ENCODE data around the gene MMP14.

DNA sequence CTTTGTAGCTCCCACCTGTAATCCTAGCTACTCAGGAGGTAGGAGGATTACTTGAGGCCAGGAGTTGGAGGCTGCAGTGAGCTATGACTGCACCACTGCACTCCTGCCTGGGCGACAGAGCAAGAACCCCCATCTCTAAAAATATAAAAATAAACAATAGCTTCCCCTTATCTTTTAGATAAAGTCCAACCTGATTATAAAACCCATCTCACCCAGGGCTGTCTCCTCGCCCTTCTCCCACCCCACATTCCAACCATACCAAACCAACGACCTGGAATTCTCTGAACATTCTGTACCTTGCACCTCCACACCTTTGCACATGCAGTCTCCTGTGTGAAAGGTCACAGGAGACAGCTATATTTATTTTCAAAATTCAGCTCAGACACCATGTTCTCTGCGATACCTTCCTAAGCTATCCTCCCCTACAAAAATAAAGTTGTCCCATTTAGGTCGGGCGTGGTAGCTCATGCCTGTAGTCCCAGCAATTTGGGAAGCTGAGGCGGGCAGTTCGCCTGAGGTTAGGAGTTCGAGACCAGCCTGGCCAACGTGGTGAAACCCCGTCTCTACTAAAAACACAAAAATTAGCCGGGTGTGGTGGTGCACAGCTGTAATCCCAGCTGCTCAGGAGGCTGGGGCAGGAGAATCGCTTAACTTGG lies 28.8 kb upstream of the MMP14 start:
- TF ChIP-seq NFIB (CRISPR knock-in tag; IDR thresholded peaks at IDR 0.05; ENCODE audit: borderline replicate concordance), result no peak
- TF ChIP-seq JUN (CRISPR knock-in tag; IDR thresholded peaks at IDR 0.05), result no peak
- TF ChIP-seq, protein P1, sequence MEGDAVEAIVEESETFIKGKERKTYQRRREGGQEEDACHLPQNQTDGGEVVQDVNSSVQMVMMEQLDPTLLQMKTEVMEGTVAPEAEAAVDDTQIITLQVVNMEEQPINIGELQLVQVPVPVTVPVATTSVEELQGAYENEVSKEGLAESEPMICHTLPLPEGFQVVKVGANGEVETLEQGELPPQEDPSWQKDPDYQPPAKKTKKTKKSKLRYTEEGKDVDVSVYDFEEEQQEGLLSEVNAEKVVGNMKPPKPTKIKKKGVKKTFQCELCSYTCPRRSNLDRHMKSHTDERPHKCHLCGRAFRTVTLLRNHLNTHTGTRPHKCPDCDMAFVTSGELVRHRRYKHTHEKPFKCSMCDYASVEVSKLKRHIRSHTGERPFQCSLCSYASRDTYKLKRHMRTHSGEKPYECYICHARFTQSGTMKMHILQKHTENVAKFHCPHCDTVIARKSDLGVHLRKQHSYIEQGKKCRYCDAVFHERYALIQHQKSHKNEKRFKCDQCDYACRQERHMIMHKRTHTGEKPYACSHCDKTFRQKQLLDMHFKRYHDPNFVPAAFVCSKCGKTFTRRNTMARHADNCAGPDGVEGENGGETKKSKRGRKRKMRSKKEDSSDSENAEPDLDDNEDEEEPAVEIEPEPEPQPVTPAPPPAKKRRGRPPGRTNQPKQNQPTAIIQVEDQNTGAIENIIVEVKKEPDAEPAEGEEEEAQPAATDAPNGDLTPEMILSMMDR (CRISPR knock-in tag; IDR thresholded peaks at IDR 0.05), result no peak
- no peak for TF ChIP-seq EZH2 (conservative IDR thresholded peaks at IDR 0.05; ENCODE audit: low read depth, low read length)
- no peak for TF ChIP-seq USF2 (IDR thresholded peaks at IDR 0.05; ENCODE audit: low read depth, low read length)
- no peak for TF ChIP-seq USF2 (CRISPR knock-in tag; IDR thresholded peaks at IDR 0.05; ENCODE audit: borderline replicate concordance)
- TF ChIP-seq, protein P2, sequence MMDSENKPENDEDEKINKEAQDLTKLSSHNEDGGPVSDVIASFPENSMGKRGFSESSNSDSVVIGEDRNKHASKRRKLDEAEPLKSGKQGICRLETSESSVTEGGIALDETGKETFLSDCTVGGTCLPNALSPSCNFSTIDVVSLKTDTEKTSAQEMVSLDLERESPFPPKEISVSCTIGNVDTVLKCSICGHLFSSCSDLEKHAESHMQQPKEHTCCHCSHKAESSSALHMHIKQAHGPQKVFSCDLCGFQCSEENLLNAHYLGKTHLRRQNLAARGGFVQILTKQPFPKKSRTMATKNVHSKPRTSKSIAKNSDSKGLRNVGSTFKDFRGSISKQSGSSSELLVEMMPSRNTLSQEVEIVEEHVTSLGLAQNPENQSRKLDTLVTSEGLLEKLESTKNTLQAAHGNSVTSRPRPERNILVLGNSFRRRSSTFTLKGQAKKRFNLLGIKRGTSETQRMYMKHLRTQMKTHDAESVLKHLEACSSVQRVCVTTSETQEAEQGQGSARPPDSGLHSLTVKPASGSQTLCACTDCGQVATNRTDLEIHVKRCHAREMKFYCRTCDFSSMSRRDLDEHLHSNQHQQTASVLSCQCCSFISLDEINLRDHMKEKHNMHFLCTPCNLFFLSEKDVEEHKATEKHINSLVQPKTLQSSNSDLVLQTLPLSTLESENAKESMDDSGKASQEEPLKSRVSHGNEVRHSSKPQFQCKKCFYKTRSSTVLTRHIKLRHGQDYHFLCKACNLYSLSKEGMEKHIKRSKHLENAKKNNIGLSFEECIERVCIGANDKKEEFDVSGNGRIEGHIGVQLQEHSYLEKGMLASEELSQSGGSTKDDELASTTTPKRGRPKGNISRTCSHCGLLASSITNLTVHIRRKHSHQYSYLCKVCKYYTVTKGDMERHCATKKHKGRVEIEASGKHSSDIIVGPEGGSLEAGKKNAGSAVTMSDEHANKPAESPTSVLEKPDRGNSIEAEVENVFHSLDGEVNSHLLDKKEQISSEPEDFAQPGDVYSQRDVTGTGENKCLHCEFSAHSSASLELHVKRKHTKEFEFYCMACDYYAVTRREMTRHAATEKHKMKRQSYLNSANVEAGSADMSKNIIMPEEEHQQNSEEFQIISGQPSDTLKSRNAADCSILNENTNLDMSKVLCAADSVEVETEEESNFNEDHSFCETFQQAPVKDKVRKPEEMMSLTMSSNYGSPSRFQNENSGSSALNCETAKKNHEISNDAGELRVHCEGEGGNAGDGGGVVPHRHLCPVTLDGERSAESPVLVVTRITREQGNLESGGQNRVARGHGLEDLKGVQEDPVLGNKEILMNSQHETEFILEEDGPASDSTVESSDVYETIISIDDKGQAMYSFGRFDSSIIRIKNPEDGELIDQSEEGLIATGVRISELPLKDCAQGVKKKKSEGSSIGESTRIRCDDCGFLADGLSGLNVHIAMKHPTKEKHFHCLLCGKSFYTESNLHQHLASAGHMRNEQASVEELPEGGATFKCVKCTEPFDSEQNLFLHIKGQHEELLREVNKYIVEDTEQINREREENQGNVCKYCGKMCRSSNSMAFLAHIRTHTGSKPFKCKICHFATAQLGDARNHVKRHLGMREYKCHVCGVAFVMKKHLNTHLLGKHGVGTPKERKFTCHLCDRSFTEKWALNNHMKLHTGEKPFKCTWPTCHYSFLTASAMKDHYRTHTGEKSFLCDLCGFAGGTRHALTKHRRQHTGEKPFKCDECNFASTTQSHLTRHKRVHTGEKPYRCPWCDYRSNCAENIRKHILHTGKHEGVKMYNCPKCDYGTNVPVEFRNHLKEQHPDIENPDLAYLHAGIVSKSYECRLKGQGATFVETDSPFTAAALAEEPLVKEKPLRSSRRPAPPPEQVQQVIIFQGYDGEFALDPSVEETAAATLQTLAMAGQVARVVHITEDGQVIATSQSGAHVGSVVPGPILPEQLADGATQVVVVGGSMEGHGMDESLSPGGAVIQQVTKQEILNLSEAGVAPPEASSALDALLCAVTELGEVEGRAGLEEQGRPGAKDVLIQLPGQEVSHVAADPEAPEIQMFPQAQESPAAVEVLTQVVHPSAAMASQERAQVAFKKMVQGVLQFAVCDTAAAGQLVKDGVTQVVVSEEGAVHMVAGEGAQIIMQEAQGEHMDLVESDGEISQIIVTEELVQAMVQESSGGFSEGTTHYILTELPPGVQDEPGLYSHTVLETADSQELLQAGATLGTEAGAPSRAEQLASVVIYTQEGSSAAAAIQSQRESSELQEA (CRISPR knock-in tag; IDR thresholded peaks at IDR 0.05; ENCODE audit: not compliant biosample characterization), result no peak
- no peak for TF ChIP-seq TOPORS (CRISPR knock-in tag; IDR thresholded peaks at IDR 0.05)
- no peak for TF ChIP-seq TCF7L2 (IDR thresholded peaks at IDR 0.05; ENCODE audit: low read depth, low read length)
- no peak for TF ChIP-seq EHMT2 (IDR thresholded peaks at IDR 0.05; ENCODE audit: borderline replicate concordance, low read depth, low read length)
- no peak for TF ChIP-seq RAD21 (CRISPR knock-in tag; IDR thresholded peaks at IDR 0.05)
- peak; percentile 69; the same call in 1 of the 2 replicates for TF ChIP-seq NCOR1 (IDR thresholded peaks at IDR 0.05; ENCODE audit: borderline replicate concordance, low read length)
- no peak for TF ChIP-seq E2F2 (CRISPR knock-in tag; IDR thresholded peaks at IDR 0.05; ENCODE audit: borderline replicate concordance)
- TF ChIP-seq TBL1XR1 (IDR thresholded peaks at IDR 0.05; ENCODE audit: borderline replicate concordance, low read length, partially characterized antibody), result no peak
